SU-DHL-6 (cell line): Measurements from ENCODE around the gene HS6ST1.

Experiments
- H2AFZ ChIP-seq: fragments of 200-600 bp; sonication (generic); 2 replicates; pipeline ENCODE4 v1.6.1; 2014; ENCODE audit warnings: low read depth, mild to moderate bottlenecking, moderate library complexity, mixed read lengths, antibody characterized with exemption, low read length; ENCODE audit not compliant: severe bottlenecking
- H3F3A ChIP-seq: fragments of 200-600 bp; shearing (Covaris generic); 2 replicates; pipeline ENCODE4 v1.6.0; 2016; ENCODE audit warnings: antibody characterized with exemption, mild to moderate bottlenecking; ENCODE audit not compliant: insufficient read depth
- H3K27ac ChIP-seq: fragments of 200-600 bp; sonication (generic); 2 replicates; pipeline ENCODE4 v1.5.1; 2016; ENCODE audit warnings: low read depth, mild to moderate bottlenecking, low read length, moderate library complexity, mixed read lengths
- H3K27me3 ChIP-seq: fragments of 200-600 bp; sonication (generic), shearing (Covaris generic); 2 replicates; pipeline ENCODE4 v1.6.0; 2014; ENCODE audit warnings: mild to moderate bottlenecking, low read length
- H3K36me3 ChIP-seq: fragments of 200-600 bp; sonication (generic); 2 replicates; pipeline ENCODE4 v1.6.1; 2014; ENCODE audit warnings: mild to moderate bottlenecking, low read length, mixed read lengths
- H3K4me2 ChIP-seq: fragments of 300-600, 200-600 bp; shearing (Covaris generic), sonication (generic); 2 replicates; pipeline ENCODE4 v1.6.0; 2014; ENCODE audit warnings: low read length, low read depth, mild to moderate bottlenecking; ENCODE audit not compliant: poor library complexity, severe bottlenecking
- H3K4me3 ChIP-seq: fragments of 200-600 bp; sonication (generic); 2 replicates; pipeline ENCODE4 v1.5.1; 2014; ENCODE audit warnings: antibody characterized with exemption, low read length, mild to moderate bottlenecking, mixed read lengths; ENCODE audit not compliant: insufficient read depth, poor library complexity, severe bottlenecking
- H3K79me2 ChIP-seq: fragments of 200-600 bp; sonication (generic); 2 replicates; pipeline ENCODE4 v1.6.1; 2014; ENCODE audit warnings: mild to moderate bottlenecking, low read length, moderate library complexity; ENCODE audit not compliant: insufficient read depth
- H3K9ac ChIP-seq: fragments of 200-600 bp; sonication (generic); 2 replicates; pipeline ENCODE4 v1.7.0; 2014; ENCODE audit warnings: mild to moderate bottlenecking, low read length
- H3K9me2 ChIP-seq: fragments of 200-600 bp; sonication (generic); replicated peaks from 2 replicates; pipeline ENCODE4 v1.6.1; 2014; ENCODE audit warnings: low read length; ENCODE audit not compliant: insufficient read depth
- H3K9me3 ChIP-seq: fragments of 200-600 bp; sonication (generic); 2 replicates; pipeline ENCODE4 v1.6.1; 2014; ENCODE audit warnings: low read length, mixed read lengths; ENCODE audit not compliant: insufficient read depth
- H4K20me1 ChIP-seq: fragments of 200-600 bp; sonication (generic); 2 replicates; pipeline ENCODE4 v1.6.1; 2014; ENCODE audit warnings: low read depth, mild to moderate bottlenecking, antibody characterized with exemption, low read length, moderate library complexity, mixed read lengths
- EZH2phosphoT487 ChIP-seq: fragments of 200-600 bp; sonication (generic), shearing (Covaris generic); conservative IDR thresholded peaks from 2 replicates; pipeline ENCODE4 v1.6.1; 2018; ENCODE audit warnings: mild to moderate bottlenecking, antibody characterized with exemption, low read length, moderate library complexity, mixed read lengths
- TF ChIP-seq, protein P1 (sequence below): fragments of 200-600 bp; sonication (generic); IDR thresholded peaks from one replicate; pipeline ENCODE4 v1.5.1; 2017; ENCODE audit warnings: antibody characterized with exemption, mild to moderate bottlenecking, low read length, moderate library complexity; ENCODE audit not compliant: insufficient read depth, poor library complexity, severe bottlenecking

Gene HS6ST1

DNA sequence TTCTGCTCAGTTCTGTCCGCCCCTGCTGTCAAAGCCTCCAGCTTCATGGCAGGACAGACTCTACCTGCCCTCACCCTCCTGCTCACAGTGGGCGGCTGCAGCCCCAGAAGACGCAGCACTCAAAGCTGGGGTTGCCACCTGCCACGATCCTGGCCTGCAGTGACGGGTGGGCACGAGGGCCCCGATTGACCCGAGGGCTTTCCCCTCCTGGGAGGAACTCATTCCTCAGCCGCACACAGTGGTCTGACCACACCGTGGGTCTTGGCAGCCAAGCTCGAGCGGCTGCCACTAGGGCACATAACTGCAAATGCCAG, 47.1 kb downstream of the HS6ST1 start:
- Histone ChIP-seq H3K4me2 (no peak overlapping the region), H3K9me3 (no peaks in the 10 kb centered on the region), H3K36me3 (no peaks in the 10 kb centered on the region; the same call in 1 of the 2 replicates), H3K27me3 (no peaks in the 10 kb centered on the region), H3K79me2 (no peaks in the 10 kb centered on the region), H3K9me2 (no peaks in the 10 kb centered on the region), H3K9ac (no peak overlapping the region), H3K27ac (no peak overlapping the region), H3F3A (no peaks in the 10 kb centered on the region), H2AFZ (no peak overlapping the region), H3K4me3 (no peak overlapping the region), H4K20me1 (no peaks in the 10 kb centered on the region)
- TF ChIP-seq EZH2phosphoT487: no peak
- TF ChIP-seq, protein P1, sequence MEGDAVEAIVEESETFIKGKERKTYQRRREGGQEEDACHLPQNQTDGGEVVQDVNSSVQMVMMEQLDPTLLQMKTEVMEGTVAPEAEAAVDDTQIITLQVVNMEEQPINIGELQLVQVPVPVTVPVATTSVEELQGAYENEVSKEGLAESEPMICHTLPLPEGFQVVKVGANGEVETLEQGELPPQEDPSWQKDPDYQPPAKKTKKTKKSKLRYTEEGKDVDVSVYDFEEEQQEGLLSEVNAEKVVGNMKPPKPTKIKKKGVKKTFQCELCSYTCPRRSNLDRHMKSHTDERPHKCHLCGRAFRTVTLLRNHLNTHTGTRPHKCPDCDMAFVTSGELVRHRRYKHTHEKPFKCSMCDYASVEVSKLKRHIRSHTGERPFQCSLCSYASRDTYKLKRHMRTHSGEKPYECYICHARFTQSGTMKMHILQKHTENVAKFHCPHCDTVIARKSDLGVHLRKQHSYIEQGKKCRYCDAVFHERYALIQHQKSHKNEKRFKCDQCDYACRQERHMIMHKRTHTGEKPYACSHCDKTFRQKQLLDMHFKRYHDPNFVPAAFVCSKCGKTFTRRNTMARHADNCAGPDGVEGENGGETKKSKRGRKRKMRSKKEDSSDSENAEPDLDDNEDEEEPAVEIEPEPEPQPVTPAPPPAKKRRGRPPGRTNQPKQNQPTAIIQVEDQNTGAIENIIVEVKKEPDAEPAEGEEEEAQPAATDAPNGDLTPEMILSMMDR: no peak

DNA sequence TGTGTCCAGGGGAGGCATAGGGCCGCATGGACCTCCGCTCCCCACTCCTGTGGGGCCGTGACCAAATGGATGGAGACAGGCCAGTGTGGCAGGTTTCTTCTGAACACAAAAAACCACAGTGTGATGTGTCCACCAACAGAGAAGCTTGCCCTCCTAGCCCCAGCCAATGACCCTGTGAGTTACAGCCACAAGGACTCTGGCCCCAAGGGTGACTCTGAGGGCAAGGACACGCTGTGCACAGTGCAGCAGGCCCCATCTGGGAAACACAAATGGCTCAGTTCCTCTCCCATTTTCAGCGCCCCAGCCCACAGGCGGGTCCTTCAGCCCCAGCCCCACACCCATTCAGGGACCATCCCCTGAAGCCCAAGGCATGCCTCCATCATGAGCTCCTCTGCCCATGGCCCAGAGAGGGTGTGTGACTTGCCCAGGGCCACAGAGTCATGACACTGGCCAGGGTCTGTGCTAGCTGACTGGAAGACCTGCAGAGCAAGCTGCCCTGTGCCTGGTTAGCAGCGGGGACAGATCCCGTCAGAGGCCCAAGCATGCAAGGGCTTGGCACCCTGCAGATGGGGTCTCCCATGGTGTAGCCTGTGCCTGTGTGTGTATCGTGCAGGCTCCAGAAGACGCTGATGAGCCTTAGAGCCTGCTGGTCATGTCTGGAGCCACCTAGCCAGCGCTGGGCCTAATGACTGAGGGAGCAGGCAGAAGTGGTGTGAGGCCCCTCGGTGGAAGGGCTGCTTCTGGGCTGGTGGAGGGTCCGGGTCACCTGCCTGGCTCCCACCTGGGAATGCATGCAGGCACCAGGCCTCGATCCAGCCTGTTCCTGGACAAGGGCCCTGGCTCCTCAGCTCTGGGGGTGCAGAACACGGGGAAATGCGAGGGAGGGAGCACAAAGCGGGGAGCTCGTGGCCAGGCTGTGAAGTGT, 47.7 kb downstream of the HS6ST1 start:
- H3K27ac ChIP-seq: no peak overlapping the region
- no peak overlapping the region for H3K4me3 ChIP-seq
- TF ChIP-seq EZH2phosphoT487: no peak
- TF ChIP-seq, protein P1: no peak
- no peak overlapping the region for H2AFZ ChIP-seq
- H3K9me3 ChIP-seq: no peaks in the 10 kb centered on the region
- no peak overlapping the region for H3K9ac ChIP-seq
- no peaks in the 10 kb centered on the region for H3K79me2 ChIP-seq
- H3K9me2 ChIP-seq: no peaks in the 10 kb centered on the region
- no peaks in the 10 kb centered on the region for H4K20me1 ChIP-seq
- no peaks in the 10 kb centered on the region; the same call in 1 of the 2 replicates for H3K36me3 ChIP-seq
- H3F3A ChIP-seq: no peaks in the 10 kb centered on the region
- H3K4me2 ChIP-seq: no peak overlapping the region
- H3K27me3 ChIP-seq: no peaks in the 10 kb centered on the region

DNA sequence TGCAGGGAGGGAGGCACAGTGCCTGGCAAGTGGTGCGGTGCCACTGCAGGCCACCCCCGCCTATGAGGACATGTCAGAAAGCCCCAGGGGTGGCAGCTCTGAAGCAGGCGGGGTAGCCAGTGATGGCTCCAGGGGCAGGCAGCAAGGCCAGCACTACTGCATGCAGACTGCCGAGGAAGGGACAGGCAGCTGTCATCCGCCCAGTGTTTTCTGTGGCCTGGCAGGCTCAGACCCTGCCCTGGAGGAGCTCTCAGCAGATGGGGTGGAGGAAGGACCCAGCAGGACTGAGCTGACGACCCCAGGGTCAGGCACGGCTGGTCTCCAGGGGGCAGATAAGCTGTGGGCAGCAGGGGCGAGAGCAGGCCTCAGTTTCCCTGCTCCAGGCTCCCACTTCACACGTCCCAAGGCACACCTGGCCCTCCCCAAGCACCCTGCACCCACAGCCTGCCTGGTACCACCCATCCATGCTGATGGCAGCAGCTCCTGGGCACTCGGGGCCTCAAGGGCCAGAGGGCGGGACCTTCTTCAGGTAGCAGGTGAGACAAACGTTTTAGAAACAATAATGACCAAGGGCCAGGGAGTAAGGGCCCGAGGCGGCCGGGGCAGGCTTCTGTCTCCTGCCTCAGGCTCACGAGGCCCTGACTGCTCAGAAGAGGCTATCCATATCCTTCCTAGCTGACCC, 48.5 kb downstream of the HS6ST1 start:
- Histone ChIP-seq H3K79me2 (no peaks in the 10 kb centered on the region), H3K4me3 (no peak overlapping the region), H3K9me2 (no peaks in the 10 kb centered on the region), H3K27ac (no peak overlapping the region), H3K9ac (no peak overlapping the region), H4K20me1 (no peaks in the 10 kb centered on the region), H3K27me3 (no peaks in the 10 kb centered on the region), H2AFZ (no peak overlapping the region), H3K36me3 (no peaks in the 10 kb centered on the region; the same call in 1 of the 2 replicates), H3K4me2 (no peak overlapping the region), H3F3A (no peaks in the 10 kb centered on the region), H3K9me3 (no peaks in the 10 kb centered on the region)
- TF ChIP-seq, protein P1: no peak
